ENCODE results near the gene DACH2. TPM values are rescaled to one million over a fixed set of nuclear protein-coding genes. Genes with fewer than 3 reads are reported as not detected.

The DACH2 gene
- not detected for polyA plus RNA-seq (2012; ENCODE audit: missing spikeins)

DNA sequence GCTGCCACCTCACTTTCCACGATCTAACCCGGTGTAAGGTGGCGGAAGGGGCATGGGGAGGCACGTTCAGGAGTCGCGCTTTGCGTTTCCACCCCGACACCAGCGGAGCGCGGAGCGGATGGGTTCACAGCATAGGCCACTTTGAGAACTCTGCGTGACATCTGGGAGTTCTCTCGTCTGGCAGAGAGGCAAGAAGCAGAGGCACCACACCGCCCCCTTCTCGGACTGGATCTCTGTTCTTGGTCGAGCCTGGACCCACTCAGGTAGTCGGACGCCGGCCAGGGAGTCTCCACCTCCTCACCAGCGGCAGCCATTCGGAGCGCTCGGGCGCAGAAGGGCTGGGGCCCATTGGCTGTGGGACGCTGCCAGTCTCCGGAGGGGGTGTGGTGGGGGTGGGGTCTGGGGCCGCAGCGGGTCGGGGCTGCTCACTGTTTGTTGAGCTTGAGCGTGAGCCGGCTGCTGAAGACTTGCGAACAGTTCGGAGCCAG is at the start of gene DACH2:
Gene DACH2 (plus strand): TSS at position 428 of the 488 bp plus-strand sequence.
- TF ChIP-seq POLR2A (IDR thresholded peaks at IDR 0.05; ENCODE audit: low read depth, low read length) = no peak
- no peak for TF ChIP-seq POLR2AphosphoS5 (IDR thresholded peaks at IDR 0.05; ENCODE audit: low read depth, low read length)
- no peak for TF ChIP-seq TAF1 (IDR thresholded peaks at IDR 0.05; ENCODE audit: borderline replicate concordance, low read depth, low read length)
- DNase-seq (ENCODE audit: insufficient read length) (peak; percentile 30), FAIRE-seq (no peak)

DNA sequence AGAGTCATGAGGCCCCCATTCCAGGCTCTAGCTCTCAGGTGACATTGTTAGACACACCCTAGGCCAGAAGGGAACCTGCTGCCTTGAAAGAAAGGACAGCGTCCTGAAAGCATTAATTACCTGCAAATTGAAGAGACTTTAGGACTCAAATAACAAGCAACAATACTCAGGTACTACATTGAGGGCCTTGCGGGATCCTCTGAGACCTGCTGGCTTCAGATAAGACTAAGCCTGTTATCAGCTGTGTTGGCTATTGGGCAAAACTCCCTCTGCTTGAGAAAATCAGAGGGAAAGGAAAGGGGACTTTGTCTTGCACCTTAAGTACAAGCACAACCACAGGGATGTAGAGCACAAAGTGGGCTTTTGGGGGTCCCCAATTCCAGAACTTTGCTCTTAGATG is 45.9 kb upstream of the DACH2 start:
- DNase-seq (ENCODE audit: insufficient read length) = no peak
- no peak for TF ChIP-seq POLR2A (IDR thresholded peaks at IDR 0.05; ENCODE audit: low read depth, low read length)
- no peak for TF ChIP-seq TAF1 (IDR thresholded peaks at IDR 0.05; ENCODE audit: borderline replicate concordance, low read depth, low read length)
- TF ChIP-seq POLR2AphosphoS5 (IDR thresholded peaks at IDR 0.05; ENCODE audit: low read depth, low read length) = no peak
- no peak for FAIRE-seq

DNA sequence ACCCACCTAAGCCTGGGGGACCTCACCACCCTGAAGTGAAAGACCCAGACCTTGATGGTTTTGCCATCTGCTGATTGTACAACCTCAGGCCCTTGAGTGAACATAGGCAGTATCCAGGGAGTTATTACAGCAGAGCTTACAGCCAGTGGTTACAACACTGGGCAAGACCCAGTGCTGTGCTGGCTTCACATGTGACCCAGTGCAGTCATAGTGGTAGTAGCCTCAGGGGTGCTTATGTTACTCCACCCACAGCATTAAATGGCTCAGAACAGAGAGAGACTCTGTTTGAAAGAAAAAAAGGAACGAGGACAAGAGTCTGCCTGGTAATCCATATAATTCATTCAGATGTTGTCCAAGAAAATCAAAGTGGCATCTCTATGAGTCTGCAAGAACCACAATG is 45.2 kb upstream of the DACH2 start:
- DNase-seq (ENCODE audit: insufficient read length) = no peak
- TF ChIP-seq POLR2AphosphoS5 (IDR thresholded peaks at IDR 0.05; ENCODE audit: low read depth, low read length) (no peak), POLR2A (IDR thresholded peaks at IDR 0.05; ENCODE audit: low read depth, low read length) (no peak), TAF1 (IDR thresholded peaks at IDR 0.05; ENCODE audit: borderline replicate concordance, low read depth, low read length) (no peak)
- no peak for FAIRE-seq

DNA sequence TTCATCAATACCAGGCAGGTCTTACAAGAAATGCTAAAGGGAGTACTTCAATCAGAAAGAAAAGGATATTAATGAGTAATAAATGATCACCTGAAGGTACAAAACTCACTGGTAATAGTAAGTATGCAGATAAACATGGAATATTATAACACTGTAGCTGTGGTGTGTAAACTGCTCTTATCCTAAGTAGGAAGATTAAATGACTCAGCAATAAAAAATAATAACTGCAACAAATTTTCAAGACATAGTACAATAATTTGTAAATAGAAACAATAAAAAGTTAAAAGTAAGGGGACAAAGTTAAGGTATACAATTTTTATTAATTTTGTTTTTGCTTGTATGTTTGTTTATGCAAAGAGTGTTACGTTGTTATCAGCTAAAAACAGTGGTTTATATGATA is 43.7 kb upstream of the DACH2 start:
- FAIRE-seq = no peak
- TF ChIP-seq TAF1 (IDR thresholded peaks at IDR 0.05; ENCODE audit: borderline replicate concordance, low read depth, low read length) (no peak), POLR2A (IDR thresholded peaks at IDR 0.05; ENCODE audit: low read depth, low read length) (no peak), POLR2AphosphoS5 (IDR thresholded peaks at IDR 0.05; ENCODE audit: low read depth, low read length) (no peak)
- no peak for DNase-seq (ENCODE audit: insufficient read length)

DNA sequence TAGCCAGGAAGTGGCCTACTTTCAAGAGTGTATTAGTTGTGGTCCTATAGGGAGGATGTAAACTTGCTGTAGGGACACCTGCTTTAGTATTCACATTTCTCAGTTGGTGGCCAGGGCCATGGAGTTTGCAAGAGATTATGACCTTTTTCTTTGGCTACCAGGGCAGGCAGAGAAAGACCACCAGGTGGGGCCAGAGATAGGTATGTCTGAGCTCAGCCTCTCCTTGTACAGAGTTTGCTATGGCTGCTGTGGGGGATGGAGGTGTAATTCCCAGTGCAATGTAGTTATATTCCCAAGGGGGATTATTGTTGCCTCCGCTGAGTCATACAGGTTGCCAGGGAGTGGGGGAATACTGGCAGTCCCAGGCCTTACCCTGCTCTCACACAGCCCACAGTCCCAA is 26.3 kb upstream of the DACH2 start:
- no peak for FAIRE-seq
- no peak for DNase-seq (ENCODE audit: insufficient read length)
- TF ChIP-seq POLR2AphosphoS5 (IDR thresholded peaks at IDR 0.05; ENCODE audit: low read depth, low read length) = no peak
- TF ChIP-seq TAF1 (IDR thresholded peaks at IDR 0.05; ENCODE audit: borderline replicate concordance, low read depth, low read length) = no peak
- TF ChIP-seq POLR2A (IDR thresholded peaks at IDR 0.05; ENCODE audit: low read depth, low read length) = no peak

DNA sequence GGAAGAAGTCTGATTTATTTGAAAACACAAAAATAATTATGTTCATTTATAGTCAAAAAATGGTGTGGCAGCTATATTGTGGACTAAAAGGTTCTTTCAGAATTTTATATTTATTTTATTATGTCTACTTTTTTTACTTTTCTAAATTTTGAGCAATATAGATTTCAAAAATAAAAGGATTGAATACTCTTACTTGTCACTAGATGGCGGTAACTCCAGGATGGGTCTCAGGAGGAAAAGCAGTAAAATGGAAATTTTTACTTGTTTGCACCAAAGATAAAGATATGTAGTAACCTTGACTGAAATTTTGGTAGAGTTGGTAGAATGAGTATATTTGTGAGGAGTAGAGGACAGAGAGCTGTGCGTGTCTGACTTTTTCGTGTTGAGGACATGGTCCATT is 14.5 kb upstream of the DACH2 start:
- DNase-seq (ENCODE audit: insufficient read length) (no peak), FAIRE-seq (no peak)
- no peak for TF ChIP-seq TAF1 (IDR thresholded peaks at IDR 0.05; ENCODE audit: borderline replicate concordance, low read depth, low read length)
- no peak for TF ChIP-seq POLR2A (IDR thresholded peaks at IDR 0.05; ENCODE audit: low read depth, low read length)
- TF ChIP-seq POLR2AphosphoS5 (IDR thresholded peaks at IDR 0.05; ENCODE audit: low read depth, low read length) = no peak

DNA sequence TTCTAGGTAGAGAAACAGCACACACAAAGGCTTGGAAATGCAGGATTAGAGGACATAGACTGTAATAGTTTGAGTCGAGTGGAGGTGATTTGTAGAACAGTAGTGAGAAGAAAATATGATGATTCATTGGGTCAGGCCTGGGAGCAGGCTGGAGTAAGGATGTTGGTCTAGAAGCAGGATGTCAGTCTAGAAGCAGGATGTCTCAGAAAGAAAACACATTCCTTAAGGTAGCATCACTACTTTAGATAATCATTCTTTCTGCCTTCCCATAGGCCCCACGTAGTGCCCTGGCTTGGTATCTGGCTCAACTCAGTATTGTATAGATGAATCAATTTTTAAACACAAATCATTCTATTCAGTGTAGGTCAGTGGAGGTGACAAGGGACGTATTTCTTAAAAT is 11.2 kb upstream of the DACH2 start:
- TF ChIP-seq TAF1 (IDR thresholded peaks at IDR 0.05; ENCODE audit: borderline replicate concordance, low read depth, low read length) = no peak
- TF ChIP-seq POLR2A (IDR thresholded peaks at IDR 0.05; ENCODE audit: low read depth, low read length) = no peak
- no peak for TF ChIP-seq POLR2AphosphoS5 (IDR thresholded peaks at IDR 0.05; ENCODE audit: low read depth, low read length)
- FAIRE-seq (no peak), DNase-seq (ENCODE audit: insufficient read length) (no peak)

DNA sequence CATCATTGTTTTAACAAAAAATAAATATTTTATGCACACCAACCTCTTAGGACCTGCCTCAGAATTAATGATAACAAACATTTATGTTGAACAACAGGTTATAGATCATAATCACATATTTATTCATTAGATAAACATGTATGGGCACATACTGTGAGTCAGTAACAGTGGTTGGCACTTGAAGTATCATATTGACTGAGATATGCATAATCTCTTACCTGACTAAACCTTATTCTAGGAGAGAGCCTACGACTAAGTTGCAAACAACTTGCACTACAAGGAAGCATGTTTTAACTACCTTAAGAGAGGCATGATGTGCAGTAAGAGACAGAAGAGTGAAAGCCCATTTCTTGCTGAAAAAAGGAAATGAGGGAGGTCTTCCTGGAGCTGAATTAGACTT is 6.5 kb upstream of the DACH2 start:
- TF ChIP-seq POLR2A (IDR thresholded peaks at IDR 0.05; ENCODE audit: low read depth, low read length) = no peak
- TF ChIP-seq POLR2AphosphoS5 (IDR thresholded peaks at IDR 0.05; ENCODE audit: low read depth, low read length) = no peak
- no peak for TF ChIP-seq TAF1 (IDR thresholded peaks at IDR 0.05; ENCODE audit: borderline replicate concordance, low read depth, low read length)
- DNase-seq (ENCODE audit: insufficient read length) (no peak), FAIRE-seq (no peak)

DNA sequence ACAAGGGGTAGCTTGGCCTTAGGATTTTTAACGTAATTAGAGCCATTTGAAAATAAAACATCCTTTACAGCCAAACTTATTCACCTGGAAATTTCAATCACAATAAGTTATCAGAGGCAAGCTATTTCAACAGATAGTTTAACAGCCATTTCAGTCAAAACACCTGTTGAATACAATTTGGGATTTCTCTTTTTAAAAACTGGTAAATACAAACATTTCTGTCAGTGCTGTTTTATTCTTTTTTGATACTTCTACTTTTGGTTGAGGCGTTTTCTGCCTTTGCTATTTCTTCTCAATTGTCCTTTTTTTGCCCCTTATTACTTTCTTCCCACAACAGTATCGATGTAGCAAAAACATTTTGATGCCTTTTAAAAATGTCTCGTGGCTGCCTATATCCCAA is 2.1 kb upstream of the DACH2 start:
- DNase-seq (ENCODE audit: insufficient read length) (no peak), FAIRE-seq (no peak)
- no peak for TF ChIP-seq TAF1 (IDR thresholded peaks at IDR 0.05; ENCODE audit: borderline replicate concordance, low read depth, low read length)
- TF ChIP-seq POLR2A (IDR thresholded peaks at IDR 0.05; ENCODE audit: low read depth, low read length) = no peak
- no peak for TF ChIP-seq POLR2AphosphoS5 (IDR thresholded peaks at IDR 0.05; ENCODE audit: low read depth, low read length)

DNA sequence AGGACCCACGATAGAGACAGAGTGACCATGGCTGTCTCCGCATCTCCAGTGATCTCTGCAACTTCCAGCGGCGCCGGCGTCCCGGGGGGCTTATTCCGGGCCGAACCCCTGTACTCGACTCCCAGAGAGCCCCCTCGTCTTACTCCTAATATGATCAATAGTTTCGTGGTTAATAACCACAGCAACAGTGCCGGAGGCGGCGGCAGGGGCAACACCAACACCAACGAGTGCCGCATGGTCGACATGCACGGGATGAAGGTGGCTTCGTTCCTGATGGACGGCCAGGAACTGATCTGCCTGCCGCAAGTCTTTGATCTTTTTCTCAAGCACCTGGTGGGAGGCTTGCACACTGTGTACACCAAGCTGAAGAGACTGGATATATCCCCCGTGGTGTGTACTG is 343 bp downstream of the DACH2 start:
- DNase-seq (ENCODE audit: insufficient read length) = no peak
- TF ChIP-seq POLR2AphosphoS5 (IDR thresholded peaks at IDR 0.05; ENCODE audit: low read depth, low read length) = no peak
- no peak for TF ChIP-seq POLR2A (IDR thresholded peaks at IDR 0.05; ENCODE audit: low read depth, low read length)
- FAIRE-seq = no peak

DNA sequence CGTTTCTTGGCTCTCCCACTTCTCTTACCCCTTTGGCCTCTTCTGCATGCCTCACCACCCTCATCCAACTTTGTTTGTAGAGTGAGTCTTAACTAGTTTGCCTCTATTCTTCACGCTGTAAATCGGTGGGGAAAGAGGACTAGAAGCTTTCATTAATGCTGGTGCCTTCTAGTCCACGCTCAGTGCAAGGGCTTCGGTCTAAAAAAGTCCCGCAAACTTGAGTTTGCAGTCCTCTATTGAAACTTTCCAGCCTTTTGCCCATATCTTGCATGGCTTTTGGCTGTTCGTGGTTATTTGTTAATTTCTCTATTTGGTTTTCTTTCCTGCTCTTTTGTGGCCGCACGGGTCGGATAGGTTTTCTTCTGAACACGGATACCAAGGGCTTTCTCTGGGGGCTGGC is 868 bp downstream of the DACH2 start:
- DNase-seq (ENCODE audit: insufficient read length) (no peak), FAIRE-seq (no peak)
- TF ChIP-seq POLR2A (IDR thresholded peaks at IDR 0.05; ENCODE audit: low read depth, low read length) (no peak), POLR2AphosphoS5 (IDR thresholded peaks at IDR 0.05; ENCODE audit: low read depth, low read length) (no peak), TAF1 (IDR thresholded peaks at IDR 0.05; ENCODE audit: borderline replicate concordance, low read depth, low read length) (no peak)

DNA sequence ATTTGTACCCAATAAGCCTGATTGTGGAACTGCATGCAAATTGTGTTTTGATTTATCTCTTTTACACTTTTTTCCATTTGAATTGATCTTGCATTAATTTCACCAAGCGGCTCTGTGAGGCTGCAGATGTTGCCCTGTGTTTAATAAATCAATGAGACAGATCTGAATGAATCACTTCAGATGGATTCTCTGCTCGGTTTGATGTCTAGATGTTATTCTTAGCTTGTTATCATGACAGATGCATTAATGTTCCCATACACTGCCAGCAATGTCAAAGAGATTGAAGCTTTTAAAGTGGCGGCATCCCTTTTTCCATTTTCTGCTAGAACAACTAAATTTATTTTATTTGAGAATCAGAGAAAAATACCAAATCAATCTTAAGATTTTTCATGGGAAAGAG is 6.3 kb downstream of the DACH2 start:
- DNase-seq (ENCODE audit: insufficient read length) (no peak), FAIRE-seq (no peak)
- TF ChIP-seq POLR2A (IDR thresholded peaks at IDR 0.05; ENCODE audit: low read depth, low read length) = no peak
- TF ChIP-seq TAF1 (IDR thresholded peaks at IDR 0.05; ENCODE audit: borderline replicate concordance, low read depth, low read length) = no peak
- TF ChIP-seq POLR2AphosphoS5 (IDR thresholded peaks at IDR 0.05; ENCODE audit: low read depth, low read length) = no peak

DNA sequence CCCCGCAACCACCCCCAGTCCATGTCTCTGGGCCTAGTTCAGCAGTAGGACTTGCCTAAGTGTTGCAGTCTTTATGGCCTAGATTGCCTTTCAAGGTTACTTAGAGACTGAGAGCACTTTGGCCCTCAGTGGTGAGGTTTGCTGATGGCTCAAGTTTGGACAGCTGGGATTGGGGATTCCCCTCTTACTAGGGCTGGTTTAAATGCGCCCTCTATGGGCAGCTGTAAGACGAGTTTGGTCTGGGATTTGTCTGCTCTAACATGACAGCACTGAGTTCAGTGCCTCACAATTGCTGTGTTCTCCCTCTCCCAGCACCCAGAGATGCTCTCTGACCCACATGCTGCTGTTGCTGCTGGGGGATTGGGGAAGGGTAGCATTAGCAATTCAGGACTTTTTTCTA is 23.1 kb downstream of the DACH2 start:
- DNase-seq (ENCODE audit: insufficient read length) (no peak), FAIRE-seq (peak; percentile 75)
- TF ChIP-seq TAF1 (IDR thresholded peaks at IDR 0.05; ENCODE audit: borderline replicate concordance, low read depth, low read length) (no peak), POLR2AphosphoS5 (IDR thresholded peaks at IDR 0.05; ENCODE audit: low read depth, low read length) (no peak), POLR2A (IDR thresholded peaks at IDR 0.05; ENCODE audit: low read depth, low read length) (no peak)

Measured in GM12892 (cell line).